Ovary (tissue), 3 donors: ENCODE data around the gene DTX1.

Experiments
- EP300 ChIP-seq: sonication (generic); formaldehyde crosslinking; IDR thresholded peaks from one replicate; pipeline ENCODE4 v1.6.1; 2017; ENCODE audit warnings: antibody characterized with exemption
- POLR2A ChIP-seq: fragments of 450-650 bp; IDR thresholded peaks from one replicate; pipeline ENCODE4 v1.6.1; 2017; ENCODE audit warnings: antibody characterized with exemption, mild to moderate bottlenecking, moderate library complexity
- TF ChIP-seq, protein P1 (sequence below), 3 donors: fragments of 450-650 bp in 2 of 3; fragments of 200-600 bp in 1 of 3; IDR thresholded peaks; one replicate each; pipeline versions ENCODE4 v1.5.1 to v1.8.0; 2016 to 2022; ENCODE audit warnings: antibody characterized with exemption in 3 of 3, mild to moderate bottlenecking in 1 of 3
- donor health status: DM: no; HTN: no; CAD: no.

GRCh38 chr12:113058553-113058952 is 2.0 kb downstream of the DTX1 start:
- TF ChIP-seq, protein P1, sequence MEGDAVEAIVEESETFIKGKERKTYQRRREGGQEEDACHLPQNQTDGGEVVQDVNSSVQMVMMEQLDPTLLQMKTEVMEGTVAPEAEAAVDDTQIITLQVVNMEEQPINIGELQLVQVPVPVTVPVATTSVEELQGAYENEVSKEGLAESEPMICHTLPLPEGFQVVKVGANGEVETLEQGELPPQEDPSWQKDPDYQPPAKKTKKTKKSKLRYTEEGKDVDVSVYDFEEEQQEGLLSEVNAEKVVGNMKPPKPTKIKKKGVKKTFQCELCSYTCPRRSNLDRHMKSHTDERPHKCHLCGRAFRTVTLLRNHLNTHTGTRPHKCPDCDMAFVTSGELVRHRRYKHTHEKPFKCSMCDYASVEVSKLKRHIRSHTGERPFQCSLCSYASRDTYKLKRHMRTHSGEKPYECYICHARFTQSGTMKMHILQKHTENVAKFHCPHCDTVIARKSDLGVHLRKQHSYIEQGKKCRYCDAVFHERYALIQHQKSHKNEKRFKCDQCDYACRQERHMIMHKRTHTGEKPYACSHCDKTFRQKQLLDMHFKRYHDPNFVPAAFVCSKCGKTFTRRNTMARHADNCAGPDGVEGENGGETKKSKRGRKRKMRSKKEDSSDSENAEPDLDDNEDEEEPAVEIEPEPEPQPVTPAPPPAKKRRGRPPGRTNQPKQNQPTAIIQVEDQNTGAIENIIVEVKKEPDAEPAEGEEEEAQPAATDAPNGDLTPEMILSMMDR (IDR thresholded peaks at IDR 0.05): no peak
- TF ChIP-seq POLR2A: no peak
- TF ChIP-seq EP300: no peak
